PC-9 (cell line): Measurements from ENCODE around the gene MAML3.

ENCODE experiments used
- EZH2 ChIP-seq: fragments of 200-600 bp; sonication (generic); IDR thresholded peaks from 2 replicates; pipeline ENCODE4 v1.8.0; 2017; ENCODE audit warnings: antibody characterized with exemption, low read depth
- TF ChIP-seq, protein P1 (sequence below): fragments of 200-600 bp; sonication (generic); conservative IDR thresholded peaks from 2 replicates; pipeline ENCODE4 v1.6.1; 2017; ENCODE audit warnings: mixed run types, antibody characterized with exemption, mild to moderate bottlenecking, moderate library complexity

DNA sequence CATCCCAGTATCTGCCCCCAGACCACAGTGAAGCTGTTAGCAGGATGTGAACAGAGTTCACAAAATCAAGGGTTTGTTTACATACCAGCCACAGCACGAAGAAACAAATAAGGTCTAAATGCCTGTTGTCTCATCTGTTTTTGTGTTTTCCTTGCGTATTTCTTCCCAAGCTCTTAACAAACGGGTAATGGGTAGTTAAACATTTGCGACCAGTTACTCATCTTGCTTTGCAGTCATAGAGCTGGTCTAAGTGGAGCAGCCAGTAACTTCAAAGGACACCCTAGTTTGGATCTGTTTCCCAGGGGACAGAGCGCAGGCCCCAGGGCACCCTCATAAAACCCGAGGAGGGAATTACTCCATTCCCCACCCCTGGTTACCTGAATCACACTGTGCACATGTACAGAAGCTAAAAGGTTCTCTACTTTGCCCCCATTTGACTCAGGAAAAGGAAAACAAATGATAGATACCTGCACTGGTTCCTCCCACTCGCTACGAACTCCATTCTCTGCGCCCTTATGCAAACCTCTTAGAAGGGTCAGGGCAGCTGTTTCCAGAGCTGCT is 68.8 kb downstream of the MAML3 start:
- TF ChIP-seq, protein P1, sequence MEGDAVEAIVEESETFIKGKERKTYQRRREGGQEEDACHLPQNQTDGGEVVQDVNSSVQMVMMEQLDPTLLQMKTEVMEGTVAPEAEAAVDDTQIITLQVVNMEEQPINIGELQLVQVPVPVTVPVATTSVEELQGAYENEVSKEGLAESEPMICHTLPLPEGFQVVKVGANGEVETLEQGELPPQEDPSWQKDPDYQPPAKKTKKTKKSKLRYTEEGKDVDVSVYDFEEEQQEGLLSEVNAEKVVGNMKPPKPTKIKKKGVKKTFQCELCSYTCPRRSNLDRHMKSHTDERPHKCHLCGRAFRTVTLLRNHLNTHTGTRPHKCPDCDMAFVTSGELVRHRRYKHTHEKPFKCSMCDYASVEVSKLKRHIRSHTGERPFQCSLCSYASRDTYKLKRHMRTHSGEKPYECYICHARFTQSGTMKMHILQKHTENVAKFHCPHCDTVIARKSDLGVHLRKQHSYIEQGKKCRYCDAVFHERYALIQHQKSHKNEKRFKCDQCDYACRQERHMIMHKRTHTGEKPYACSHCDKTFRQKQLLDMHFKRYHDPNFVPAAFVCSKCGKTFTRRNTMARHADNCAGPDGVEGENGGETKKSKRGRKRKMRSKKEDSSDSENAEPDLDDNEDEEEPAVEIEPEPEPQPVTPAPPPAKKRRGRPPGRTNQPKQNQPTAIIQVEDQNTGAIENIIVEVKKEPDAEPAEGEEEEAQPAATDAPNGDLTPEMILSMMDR: no peak
- TF ChIP-seq EZH2: no peak
